ENCODE results near the gene NCOA7.

GRCh38 chr6:125797120-125797885 is 6.5 kb downstream of the NCOA7 start:
- TF ChIP-seq CTCF (IDR thresholded peaks at IDR 0.05) (no peak), ELF1 (IDR thresholded peaks at IDR 0.05) (no peak), EP300 (IDR thresholded peaks at IDR 0.05; ENCODE audit: borderline replicate concordance in 1 of 2, low read depth in 1 of 2, low read length in 1 of 2) (no peak), TAF1 (IDR thresholded peaks at IDR 0.05; ENCODE audit: borderline replicate concordance, low read depth, low read length) (no peak), FOSL2 (IDR thresholded peaks at IDR 0.05; ENCODE audit: borderline replicate concordance, low read depth) (no peak), MAX (IDR thresholded peaks at IDR 0.05; ENCODE audit: low read depth) (no peak), CHD2 (IDR thresholded peaks at IDR 0.05; ENCODE audit: low read length, partially characterized antibody) (no peak), REST (IDR thresholded peaks at IDR 0.05; ENCODE audit: low read depth, low read length) (no peak), YY1 (IDR thresholded peaks at IDR 0.05; ENCODE audit: low read depth) (no peak), NFIC (IDR thresholded peaks at IDR 0.05; ENCODE audit: borderline replicate concordance) (no peak), TCF12 (IDR thresholded peaks at IDR 0.05) (no peak), PBX3 (IDR thresholded peaks at IDR 0.05) (no peak)

Data from SK-N-SH (cell line).